ENCODE measurements around the gene UBP1. TPM values are rescaled to one million over a fixed set of nuclear protein-coding genes. Genes with fewer than 3 reads are reported as not detected.

Gene UBP1
- total RNA-seq, 1 donor from 2014 or later: 67.0 TPM

DNA sequence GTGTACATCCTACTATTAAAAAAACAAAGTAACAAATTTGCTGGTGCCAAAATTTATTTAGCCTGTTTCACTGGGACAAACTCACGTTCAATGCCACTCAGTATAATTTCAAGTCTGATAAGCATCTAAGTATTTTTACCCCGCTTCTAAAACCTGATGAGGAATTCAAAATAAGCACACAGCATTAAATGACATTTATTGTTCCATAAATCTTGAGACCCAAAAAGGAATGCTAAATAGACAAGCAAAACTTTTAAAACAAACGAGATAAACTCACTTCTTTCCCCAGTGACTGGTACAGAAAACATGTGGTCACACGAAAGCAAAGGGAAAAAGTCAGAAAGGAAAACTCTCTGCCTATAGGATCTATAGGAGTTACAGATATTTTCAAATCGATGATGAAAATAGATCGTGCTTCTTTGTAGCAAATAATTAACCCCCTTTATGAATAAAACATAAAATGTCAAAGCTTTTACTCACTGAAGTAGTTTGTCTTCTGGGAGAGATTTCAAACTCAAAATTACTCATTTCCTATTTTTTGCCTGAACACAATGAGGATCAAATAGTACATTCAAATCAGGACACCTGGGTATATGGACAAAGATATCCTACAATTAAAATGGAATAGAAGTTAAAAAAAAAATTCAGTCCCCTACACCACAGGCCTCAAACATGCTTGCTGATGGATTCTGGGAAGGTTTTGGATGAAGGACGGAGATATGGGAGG lies 51.7 kb downstream of the UBP1 start:
- Histone ChIP-seq H3K27ac (no peak overlapping the region), H3K9me3 (no peaks in the 10 kb centered on the region), H3K4me3 (no peak overlapping the region), H3K4me1 (no peaks in the 10 kb centered on the region), H3K36me3 (peaks cover 95% of the 10 kb centered on the region), H3K27me3 (ENCODE audit: low read depth) (no peaks in the 10 kb centered on the region)
- intact Hi-C loops (cut with DNase I): no loop called here
- TF ChIP-seq, protein P1, sequence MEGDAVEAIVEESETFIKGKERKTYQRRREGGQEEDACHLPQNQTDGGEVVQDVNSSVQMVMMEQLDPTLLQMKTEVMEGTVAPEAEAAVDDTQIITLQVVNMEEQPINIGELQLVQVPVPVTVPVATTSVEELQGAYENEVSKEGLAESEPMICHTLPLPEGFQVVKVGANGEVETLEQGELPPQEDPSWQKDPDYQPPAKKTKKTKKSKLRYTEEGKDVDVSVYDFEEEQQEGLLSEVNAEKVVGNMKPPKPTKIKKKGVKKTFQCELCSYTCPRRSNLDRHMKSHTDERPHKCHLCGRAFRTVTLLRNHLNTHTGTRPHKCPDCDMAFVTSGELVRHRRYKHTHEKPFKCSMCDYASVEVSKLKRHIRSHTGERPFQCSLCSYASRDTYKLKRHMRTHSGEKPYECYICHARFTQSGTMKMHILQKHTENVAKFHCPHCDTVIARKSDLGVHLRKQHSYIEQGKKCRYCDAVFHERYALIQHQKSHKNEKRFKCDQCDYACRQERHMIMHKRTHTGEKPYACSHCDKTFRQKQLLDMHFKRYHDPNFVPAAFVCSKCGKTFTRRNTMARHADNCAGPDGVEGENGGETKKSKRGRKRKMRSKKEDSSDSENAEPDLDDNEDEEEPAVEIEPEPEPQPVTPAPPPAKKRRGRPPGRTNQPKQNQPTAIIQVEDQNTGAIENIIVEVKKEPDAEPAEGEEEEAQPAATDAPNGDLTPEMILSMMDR (IDR thresholded peaks at IDR 0.05): no peak
- ATAC-seq: no peak
- no peak for DNase-seq

DNA sequence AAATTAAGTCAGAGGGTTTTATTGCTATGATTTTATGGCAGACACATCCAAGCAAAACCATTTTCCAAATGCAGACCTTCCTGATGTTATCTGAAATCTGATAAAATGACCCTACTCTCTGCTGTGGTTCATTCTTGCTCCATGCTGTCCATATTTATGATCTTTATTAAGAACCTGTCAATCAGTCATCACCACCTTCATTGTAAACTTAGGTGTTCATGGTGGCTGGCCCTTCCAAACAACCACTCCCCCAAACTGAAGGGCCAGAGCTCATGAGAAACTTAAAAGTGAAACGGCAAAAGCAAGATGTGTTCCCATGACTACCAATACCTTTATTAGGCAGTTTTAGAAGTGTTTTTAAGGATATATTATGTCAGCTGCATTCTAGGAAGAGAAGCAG lies 53.6 kb downstream of the UBP1 start:
- H3K36me3 ChIP-seq: peaks cover 77% of the 10 kb centered on the region
- no peak for ATAC-seq
- intact Hi-C loops (cut with DNase I): no loop called here

DNA sequence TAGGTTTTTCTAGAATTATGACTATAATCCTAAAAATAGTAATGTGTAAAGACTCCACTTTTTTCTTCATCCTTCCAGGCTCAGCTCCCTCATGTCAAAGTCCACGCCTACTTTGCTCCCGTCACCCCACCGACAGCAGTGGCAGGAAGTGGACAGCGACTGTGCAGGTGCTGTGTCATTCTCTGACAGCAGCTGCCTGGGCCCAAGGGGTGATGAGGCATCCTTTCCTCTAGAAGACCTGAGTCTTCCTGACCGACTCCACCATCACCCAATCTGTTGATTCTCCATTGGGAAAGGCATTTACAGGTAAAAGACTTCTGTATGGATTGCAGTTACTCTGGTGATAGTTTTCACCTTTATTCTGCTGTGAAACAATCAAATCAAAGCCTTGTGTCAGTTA lies 54.8 kb downstream of the UBP1 start:
- H3K27ac ChIP-seq: no peak overlapping the region
- H3K36me3 ChIP-seq: peaks cover 65% of the 10 kb centered on the region
- peak in 1 of 2 donors; percentile 11 for ATAC-seq
- intact Hi-C loops (cut with DNase I): no loop called here
- no peaks in the 10 kb centered on the region for H3K27me3 ChIP-seq (ENCODE audit: low read depth)
- no peaks in the 10 kb centered on the region for H3K9me3 ChIP-seq
- no peak for DNase-seq
- H3K4me1 ChIP-seq: no peaks in the 10 kb centered on the region
- TF ChIP-seq, protein P1 (IDR thresholded peaks at IDR 0.05): no peak
- no peak overlapping the region for H3K4me3 ChIP-seq

More for the DNA sequence above, 53.6 kb downstream of the UBP1 start:
- Histone ChIP-seq H3K4me3 (no peak overlapping the region), H3K27ac (no peak overlapping the region), H3K9me3 (no peaks in the 10 kb centered on the region), H3K27me3 (ENCODE audit: low read depth) (no peaks in the 10 kb centered on the region), H3K4me1 (no peaks in the 10 kb centered on the region)
- TF ChIP-seq, protein P1 (IDR thresholded peaks at IDR 0.05): no peak
- DNase-seq: no peak

DNA sequence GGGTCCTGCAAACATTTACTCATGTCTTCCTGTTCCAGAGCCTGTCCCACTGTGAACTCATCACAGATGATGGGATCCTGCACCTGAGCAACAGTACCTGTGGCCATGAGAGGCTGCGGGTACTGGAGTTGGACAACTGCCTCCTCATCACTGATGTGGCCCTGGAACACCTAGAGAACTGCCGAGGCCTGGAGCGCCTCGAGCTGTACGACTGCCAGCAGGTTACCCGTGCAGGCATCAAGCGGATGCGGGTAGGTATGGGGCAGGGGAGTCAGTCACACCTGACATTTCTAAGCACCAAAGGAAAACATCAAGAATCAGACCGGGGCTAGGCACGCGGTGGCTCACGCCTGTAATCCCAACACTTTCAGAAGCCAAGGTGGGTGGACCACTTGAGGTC lies 56.3 kb downstream of the UBP1 start:
- ATAC-seq: no peak
- Histone ChIP-seq H3K9me3 (no peaks in the 10 kb centered on the region), H3K27me3 (ENCODE audit: low read depth) (no peaks in the 10 kb centered on the region), H3K4me3 (no peak overlapping the region), H3K36me3 (peaks cover 50% of the 10 kb centered on the region), H3K4me1 (no peaks in the 10 kb centered on the region), H3K27ac (no peak overlapping the region)
- TF ChIP-seq, protein P1 (IDR thresholded peaks at IDR 0.05): no peak
- intact Hi-C loops (cut with DNase I): no loop called here
- DNase-seq: no peak

DNA sequence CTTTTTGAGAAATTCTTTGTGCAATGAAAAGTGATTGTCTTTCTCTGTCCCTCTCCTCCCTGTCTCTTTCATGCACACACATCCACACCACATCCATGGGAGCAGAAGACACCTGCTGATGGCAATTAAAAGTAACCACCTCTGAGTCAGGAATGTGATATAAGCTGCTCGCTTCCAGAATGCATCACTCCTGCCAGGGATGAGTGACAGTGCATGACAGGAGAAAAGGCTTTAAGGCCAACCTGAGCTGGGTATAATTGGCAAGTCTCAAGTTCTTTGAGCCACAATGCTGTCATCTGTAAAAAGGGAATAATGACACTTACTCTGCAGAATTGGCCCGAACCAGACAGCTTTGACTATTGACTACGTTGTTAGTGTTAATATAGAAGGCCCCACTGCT lies 59.6 kb downstream of the UBP1 start:
- ATAC-seq (no peak), DNase-seq (no peak)
- Histone ChIP-seq H3K4me3 (no peak overlapping the region), H3K27ac (no peak overlapping the region), H3K4me1 (no peaks in the 10 kb centered on the region), H3K9me3 (no peaks in the 10 kb centered on the region), H3K36me3 (peaks cover 27% of the 10 kb centered on the region), H3K27me3 (ENCODE audit: low read depth) (no peaks in the 10 kb centered on the region)
- TF ChIP-seq, protein P1 (IDR thresholded peaks at IDR 0.05): no peak
- intact Hi-C loops (cut with DNase I): no loop called here
